Measurements from ENCODE around the gene STRA6. TPM values are rescaled to one million over a fixed set of nuclear protein-coding genes. Genes with fewer than 3 reads are reported as not detected.

Gene STRA6, protein sequence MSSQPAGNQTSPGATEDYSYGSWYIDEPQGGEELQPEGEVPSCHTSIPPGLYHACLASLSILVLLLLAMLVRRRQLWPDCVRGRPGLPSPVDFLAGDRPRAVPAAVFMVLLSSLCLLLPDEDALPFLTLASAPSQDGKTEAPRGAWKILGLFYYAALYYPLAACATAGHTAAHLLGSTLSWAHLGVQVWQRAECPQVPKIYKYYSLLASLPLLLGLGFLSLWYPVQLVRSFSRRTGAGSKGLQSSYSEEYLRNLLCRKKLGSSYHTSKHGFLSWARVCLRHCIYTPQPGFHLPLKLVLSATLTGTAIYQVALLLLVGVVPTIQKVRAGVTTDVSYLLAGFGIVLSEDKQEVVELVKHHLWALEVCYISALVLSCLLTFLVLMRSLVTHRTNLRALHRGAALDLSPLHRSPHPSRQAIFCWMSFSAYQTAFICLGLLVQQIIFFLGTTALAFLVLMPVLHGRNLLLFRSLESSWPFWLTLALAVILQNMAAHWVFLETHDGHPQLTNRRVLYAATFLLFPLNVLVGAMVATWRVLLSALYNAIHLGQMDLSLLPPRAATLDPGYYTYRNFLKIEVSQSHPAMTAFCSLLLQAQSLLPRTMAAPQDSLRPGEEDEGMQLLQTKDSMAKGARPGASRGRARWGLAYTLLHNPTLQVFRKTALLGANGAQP
- not detected for total RNA-seq

GRCh38 chr15:74202452-74203401 is at the start of gene STRA6:
Gene STRA6, minus strand, starts transcription at chr15:74202787. Its CDS starts 520 bp downstream, at chr15:74202267.
- Mint-ChIP-seq H3K36me3 (ENCODE audit: low read depth) (no peaks in the 10 kb centered on the region), H3K27ac (no peak within 1 kb of the TSS), H3K4me3 (no peak within 1 kb of the TSS), H3K4me1 (ENCODE audit: low read depth) (peaks cover 9% of the 10 kb centered on the region), H3K27me3 (ENCODE audit: low read depth) (peaks cover 4% of the 10 kb centered on the region), H3K9me3 (ENCODE audit: insufficient read depth) (no peaks in the 10 kb centered on the region)
- POLR2A ChIA-PET, result no interaction called here
- ATAC-seq (no peak), DNase-seq (no peak)
- CTCF ChIA-PET, result no interaction called here

GRCh38 chr15:74252291-74252690 is 49.7 kb upstream of the STRA6 start:
- ChIA-PET CTCF (interaction anchor here (1.3 kb wide), 1 partner anchor 69 kb away, joined by 3 read pairs; no protein-coding TSS in a partner anchor), POLR2A (no interaction called here)
- no peak for DNase-seq
- peaks cover 3% of the 10 kb centered on the region for H3K27me3 Mint-ChIP-seq (ENCODE audit: low read depth)
- no peaks in the 10 kb centered on the region for H3K36me3 Mint-ChIP-seq (ENCODE audit: low read depth)
- no peak overlapping the region for H3K4me3 Mint-ChIP-seq
- ATAC-seq, result no peak
- H3K4me1 Mint-ChIP-seq (ENCODE audit: low read depth), result no peaks in the 10 kb centered on the region
- no peak overlapping the region for H3K27ac Mint-ChIP-seq
- no peaks in the 10 kb centered on the region for H3K9me3 Mint-ChIP-seq (ENCODE audit: insufficient read depth)

GRCh38 chr15:74251131-74251811 is 48.7 kb upstream of the STRA6 start:
- POLR2A ChIA-PET, result no interaction called here
- no peaks in the 10 kb centered on the region for H3K9me3 Mint-ChIP-seq (ENCODE audit: insufficient read depth)
- H3K27ac Mint-ChIP-seq, result no peak overlapping the region
- CTCF ChIA-PET, result interaction anchor here (1.3 kb wide), 1 partner anchor 70 kb away, joined by 3 read pairs; no protein-coding TSS in a partner anchor
- no peaks in the 10 kb centered on the region for H3K4me1 Mint-ChIP-seq (ENCODE audit: low read depth)
- H3K36me3 Mint-ChIP-seq (ENCODE audit: low read depth), result no peaks in the 10 kb centered on the region
- peaks cover 8% of the 10 kb centered on the region for H3K27me3 Mint-ChIP-seq (ENCODE audit: low read depth)
- DNase-seq (no peak), ATAC-seq (no peak)
- no peak overlapping the region for H3K4me3 Mint-ChIP-seq

DNA sequence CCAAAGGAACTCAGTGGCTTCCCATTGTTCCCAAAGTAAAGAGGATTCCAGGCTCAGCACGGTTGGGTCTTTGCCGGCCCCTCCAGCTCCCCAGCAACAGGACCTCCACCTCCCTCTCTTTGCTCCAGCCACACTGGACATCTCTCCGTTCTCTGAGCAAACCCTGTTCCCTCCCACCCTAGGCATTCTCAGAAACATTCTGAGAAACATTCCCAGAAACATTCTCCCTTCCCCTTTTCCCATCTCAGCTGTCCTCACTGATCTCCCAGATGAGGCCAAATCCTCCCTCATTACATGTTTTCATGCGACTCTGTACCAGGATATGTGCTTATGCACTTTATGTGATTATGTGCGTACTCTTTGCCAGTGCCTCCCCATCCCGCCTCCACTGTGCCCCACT is 47.7 kb upstream of the STRA6 start:
- ATAC-seq (no peak), DNase-seq (no peak)
- H3K36me3 Mint-ChIP-seq (ENCODE audit: low read depth), result no peaks in the 10 kb centered on the region
- no peak overlapping the region for H3K27ac Mint-ChIP-seq
- H3K4me1 Mint-ChIP-seq (ENCODE audit: low read depth), result peaks cover 1% of the 10 kb centered on the region
- H3K4me3 Mint-ChIP-seq, result no peak overlapping the region
- no peaks in the 10 kb centered on the region for H3K9me3 Mint-ChIP-seq (ENCODE audit: insufficient read depth)
- peaks cover 16% of the 10 kb centered on the region for H3K27me3 Mint-ChIP-seq (ENCODE audit: low read depth)
- ChIA-PET POLR2A (no interaction called here), CTCF (no interaction called here)

GRCh38 chr15:74245342-74245931 is 42.9 kb upstream of the STRA6 start:
- Mint-ChIP-seq H3K4me1 (ENCODE audit: low read depth) (peaks cover 8% of the 10 kb centered on the region), H3K27ac (no peak overlapping the region), H3K27me3 (ENCODE audit: low read depth) (peaks cover 23% of the 10 kb centered on the region), H3K4me3 (no peak overlapping the region), H3K9me3 (ENCODE audit: insufficient read depth) (no peaks in the 10 kb centered on the region), H3K36me3 (ENCODE audit: low read depth) (no peaks in the 10 kb centered on the region)
- peak; percentile 72 for ATAC-seq
- ChIA-PET POLR2A (no interaction called here), CTCF (interaction anchor here (0.7 kb wide), 1 partner anchor 62 kb away, joined by 3 read pairs; no protein-coding TSS in a partner anchor)
- peak; percentile 39 for DNase-seq

DNA sequence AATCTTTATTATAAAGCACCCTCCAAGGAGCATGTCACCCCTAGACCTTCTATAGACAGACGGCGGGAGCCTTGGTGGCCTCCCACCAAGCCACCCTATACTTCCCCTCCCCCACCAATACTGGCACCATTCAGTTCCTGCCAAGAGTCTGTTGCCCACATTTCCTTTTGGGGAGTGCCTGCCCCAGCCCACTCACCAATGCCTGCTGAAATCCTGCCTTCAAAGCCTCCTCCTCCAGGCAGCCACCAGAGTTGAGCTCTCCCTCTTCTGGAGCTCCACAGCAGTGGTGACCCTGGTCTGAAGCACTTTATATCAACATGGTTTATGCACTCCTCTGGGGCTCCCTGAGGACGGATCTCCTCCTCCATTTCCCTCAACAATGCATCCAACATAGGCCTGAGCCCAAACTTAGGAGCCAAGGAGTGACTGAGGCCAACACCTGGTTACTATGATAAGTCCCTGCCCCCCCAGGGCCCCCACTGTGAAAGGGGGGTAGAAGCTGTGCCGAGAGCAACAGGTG is 42.3 kb upstream of the STRA6 start:
- Mint-ChIP-seq H3K27ac (no peak overlapping the region), H3K9me3 (ENCODE audit: insufficient read depth) (no peaks in the 10 kb centered on the region), H3K4me1 (ENCODE audit: low read depth) (peaks cover 8% of the 10 kb centered on the region), H3K4me3 (no peak overlapping the region), H3K27me3 (ENCODE audit: low read depth) (peaks cover 23% of the 10 kb centered on the region), H3K36me3 (ENCODE audit: low read depth) (no peaks in the 10 kb centered on the region)
- POLR2A ChIA-PET, result no interaction called here
- DNase-seq, result no peak
- no peak for ATAC-seq
- CTCF ChIA-PET, result interaction anchor here (0.7 kb wide), 1 partner anchor 63 kb away, joined by 3 read pairs; no protein-coding TSS in a partner anchor

DNA sequence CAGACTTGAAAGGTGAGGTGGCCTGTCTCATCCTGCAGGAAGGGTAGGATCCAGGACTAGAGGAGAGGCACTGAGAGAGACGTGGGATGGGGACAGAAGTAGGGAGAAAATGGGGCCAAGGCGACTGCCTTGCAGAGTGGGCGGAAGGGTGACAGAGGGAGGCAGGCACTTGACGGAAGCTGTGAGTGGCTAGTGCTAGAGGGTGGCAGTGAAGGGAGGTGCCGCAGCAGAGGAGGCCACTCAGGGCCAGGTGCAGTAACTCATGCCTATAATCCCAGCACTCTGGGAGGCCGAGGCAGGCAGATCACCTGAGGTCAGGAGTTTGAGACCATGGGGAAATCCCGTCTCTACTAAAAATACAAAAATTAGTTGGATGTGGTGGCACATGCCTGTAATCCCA is 40.8 kb upstream of the STRA6 start:
- DNase-seq (no peak), ATAC-seq (no peak)
- no peak overlapping the region for H3K27ac Mint-ChIP-seq
- POLR2A ChIA-PET, result no interaction called here
- H3K4me1 Mint-ChIP-seq (ENCODE audit: low read depth), result peaks cover 8% of the 10 kb centered on the region
- H3K36me3 Mint-ChIP-seq (ENCODE audit: low read depth), result no peaks in the 10 kb centered on the region
- H3K27me3 Mint-ChIP-seq (ENCODE audit: low read depth), result peaks cover 23% of the 10 kb centered on the region
- H3K4me3 Mint-ChIP-seq, result no peak overlapping the region
- CTCF ChIA-PET, result no interaction called here
- H3K9me3 Mint-ChIP-seq (ENCODE audit: insufficient read depth), result no peaks in the 10 kb centered on the region

- ATAC-seq (no peak), DNase-seq (no peak)
- Mint-ChIP-seq H3K9me3 (ENCODE audit: insufficient read depth) (no peaks in the 10 kb centered on the region), H3K27me3 (ENCODE audit: low read depth) (peaks cover 23% of the 10 kb centered on the region), H3K36me3 (ENCODE audit: low read depth) (no peaks in the 10 kb centered on the region), H3K27ac (no peak overlapping the region), H3K4me3 (no peak overlapping the region), H3K4me1 (ENCODE audit: low read depth) (peaks cover 8% of the 10 kb centered on the region)
- CTCF ChIA-PET, result interaction anchor here (0.7 kb wide), 1 partner anchor 9 kb away, joined by 3 read pairs; no protein-coding TSS in a partner anchor
- POLR2A ChIA-PET, result no interaction called here
These were observed 40.0 kb upstream of the STRA6 start for GRCh38 chr15:74242441-74243185.

- ChIA-PET CTCF (interaction anchor here (1.2 kb wide), 2 partner anchors 66 to 81 kb away, joined by 5 to 7 read pairs; no protein-coding TSS in a partner anchor), POLR2A (no interaction called here)
- H3K27ac Mint-ChIP-seq, result no peak overlapping the region
- peaks cover 8% of the 10 kb centered on the region for H3K4me1 Mint-ChIP-seq (ENCODE audit: low read depth)
- no peaks in the 10 kb centered on the region for H3K9me3 Mint-ChIP-seq (ENCODE audit: insufficient read depth)
- no peak overlapping the region for H3K4me3 Mint-ChIP-seq
- peaks cover 14% of the 10 kb centered on the region for H3K27me3 Mint-ChIP-seq (ENCODE audit: low read depth)
- ATAC-seq, result no peak
- no peak for DNase-seq
- no peaks in the 10 kb centered on the region for H3K36me3 Mint-ChIP-seq (ENCODE audit: low read depth)
These were observed 38.5 kb upstream of the STRA6 start for GRCh38 chr15:74240897-74241614.

- POLR2A ChIA-PET, result no interaction called here
- Mint-ChIP-seq H3K9me3 (ENCODE audit: insufficient read depth) (no peaks in the 10 kb centered on the region), H3K36me3 (ENCODE audit: low read depth) (no peaks in the 10 kb centered on the region), H3K4me1 (ENCODE audit: low read depth) (peaks cover 5% of the 10 kb centered on the region), H3K4me3 (no peak overlapping the region), H3K27me3 (ENCODE audit: low read depth) (peaks cover 8% of the 10 kb centered on the region), H3K27ac (no peak overlapping the region)
- CTCF ChIA-PET, result interaction anchor here (1.2 kb wide), 1 partner anchor 82 kb away, joined by 7 read pairs; no protein-coding TSS in a partner anchor
- no peak for ATAC-seq
- DNase-seq, result no peak
These were observed 37.5 kb upstream of the STRA6 start for GRCh38 chr15:74240002-74240568.

Measured in activated CD8-positive, alpha-beta T cell treated with anti-CD3 and anti-CD28 coated beads, Interleukin-2, amount 10 ng/mL, durations not matched to agents 7 days and 5 days (primary cell).